G401.6 (cell line): ENCODE results near the gene HLCS.
A peak's percentile ranks its signal among the peaks of the same experiment; 100 is the strongest.

Experiments
- FAIRE-seq: peaks from 2 replicates; lab custom pipeline; 2012; peaks lifted over from hg19 to GRCh38; lab: Jason Lieb, UNC

The HLCS gene

DNA sequence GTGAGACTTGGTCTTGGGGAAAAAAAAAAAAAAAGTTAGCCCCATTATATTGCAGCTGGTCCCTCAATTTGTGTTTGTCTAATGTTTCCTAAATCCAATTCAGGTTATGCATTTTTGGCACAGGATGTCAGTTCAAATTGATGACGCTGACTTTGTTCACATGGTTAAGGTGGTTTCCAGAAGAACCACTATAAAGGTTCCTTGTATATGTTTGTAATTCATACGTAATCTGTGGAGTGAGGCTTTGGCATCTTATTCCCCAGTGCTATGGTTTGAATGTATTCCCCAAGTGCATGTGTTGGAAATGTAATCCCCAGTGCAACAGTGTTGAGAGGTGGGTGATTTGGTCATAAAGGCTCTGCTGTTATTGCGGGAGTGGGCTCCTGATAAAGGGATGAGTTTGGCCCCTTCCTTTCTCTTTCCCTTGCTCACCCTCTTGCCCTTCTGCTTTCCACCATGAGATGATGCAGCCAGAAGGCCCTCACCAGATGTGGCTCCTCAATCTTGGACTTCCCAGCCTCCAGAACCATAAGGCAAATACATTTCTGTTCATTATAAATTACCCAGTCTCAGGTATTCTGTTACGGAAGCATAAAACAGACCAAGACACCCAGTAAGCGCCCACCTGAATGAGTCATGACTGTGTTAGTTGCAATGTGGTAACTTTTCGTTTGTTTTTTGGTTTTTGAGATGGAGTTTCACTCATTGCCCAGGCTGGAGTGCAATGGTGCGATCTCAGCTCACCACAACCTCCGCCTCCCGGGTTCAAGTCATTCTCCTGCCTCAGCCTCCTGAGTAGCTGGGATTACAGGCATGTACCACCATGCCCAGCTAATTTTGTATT, 19.5 kb upstream of the HLCS start:
- no peak for FAIRE-seq

DNA sequence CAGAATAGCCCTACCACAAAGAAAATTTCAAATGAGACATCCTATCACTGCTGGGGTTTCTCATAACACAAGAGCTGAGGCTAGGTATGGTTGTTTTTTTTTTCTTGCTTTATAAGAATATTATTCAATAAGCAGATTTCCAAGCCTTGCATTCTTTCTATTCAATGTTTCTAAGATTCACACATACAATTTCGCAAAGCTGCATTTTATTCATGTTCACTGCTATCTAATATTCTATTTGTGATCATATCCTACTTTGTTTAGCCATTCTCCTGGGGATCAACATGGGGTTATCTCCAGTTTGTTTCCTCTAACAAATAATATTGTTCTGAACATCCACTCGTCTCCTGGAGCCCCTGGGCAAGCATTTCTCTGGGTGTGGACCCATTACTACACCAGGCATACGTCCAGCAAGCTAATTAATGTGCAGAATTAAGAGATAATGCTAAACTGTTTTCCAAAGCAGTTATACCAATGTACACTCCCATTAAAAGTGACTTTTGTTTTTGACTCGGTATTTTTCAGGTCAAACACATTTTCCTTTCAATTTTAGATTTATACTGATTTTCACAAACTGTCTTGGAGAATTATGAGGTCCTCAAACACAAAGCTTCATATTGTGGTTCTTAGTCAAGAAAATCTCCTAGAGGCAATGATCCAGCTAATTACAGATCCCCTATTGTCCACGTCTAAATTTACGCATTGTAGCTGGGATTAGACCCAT, 15.7 kb upstream of the HLCS start:
- no peak for FAIRE-seq

DNA sequence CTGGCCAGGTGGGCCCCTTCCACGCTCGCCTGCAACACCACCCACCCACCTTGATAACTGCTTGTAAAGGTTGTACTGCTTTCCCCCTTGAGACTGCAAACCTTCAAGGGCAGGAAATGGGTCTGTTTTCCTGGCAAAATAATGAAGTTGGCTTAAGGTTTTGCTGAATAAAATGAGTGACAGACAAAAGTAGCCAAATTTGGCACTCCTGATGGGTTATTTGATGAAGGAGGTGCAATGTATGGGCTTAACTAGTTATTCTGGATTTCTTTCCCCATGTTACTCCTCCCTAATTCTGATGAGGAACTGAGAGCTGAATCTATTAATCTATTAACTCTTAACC, 14.6 kb upstream of the HLCS start:
- no peak for FAIRE-seq

DNA sequence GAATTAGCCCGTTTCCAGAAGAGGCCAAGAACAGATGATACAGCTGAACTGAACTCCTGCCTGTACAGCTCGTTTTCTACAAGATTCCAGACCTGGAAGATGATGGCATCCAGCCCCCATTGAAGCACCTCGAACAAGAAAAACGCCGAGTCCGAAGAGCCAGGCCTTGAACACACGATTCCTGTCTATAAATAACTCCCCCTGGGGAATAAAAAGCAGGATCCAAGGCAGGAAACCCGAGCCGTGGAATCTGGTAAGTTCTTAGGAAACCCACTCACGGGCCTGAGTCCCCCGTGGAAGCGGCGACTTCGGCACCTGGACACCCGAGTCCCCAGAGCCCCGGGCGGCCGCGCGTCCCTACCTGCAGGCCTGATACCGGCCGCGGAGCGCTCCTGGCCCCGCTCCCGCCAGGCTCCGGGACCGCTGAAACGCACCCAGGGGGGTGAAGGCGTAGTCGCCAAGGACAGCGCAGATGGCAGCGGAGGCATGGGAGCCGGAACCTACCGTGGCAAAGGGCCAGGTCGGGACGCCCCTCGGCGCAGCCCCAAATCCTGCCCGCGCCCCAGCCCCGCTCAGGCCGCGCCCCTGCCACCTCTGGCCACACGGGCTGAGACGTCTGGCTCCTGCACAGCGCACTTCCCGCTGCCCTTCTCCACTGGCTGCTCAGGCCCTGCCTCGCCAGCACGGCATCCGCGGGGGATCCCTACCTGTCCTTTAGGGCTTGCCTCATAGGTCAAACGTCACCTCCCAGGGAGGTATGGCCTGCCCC, 14.0 kb upstream of the HLCS start:
- no peak for FAIRE-seq

DNA sequence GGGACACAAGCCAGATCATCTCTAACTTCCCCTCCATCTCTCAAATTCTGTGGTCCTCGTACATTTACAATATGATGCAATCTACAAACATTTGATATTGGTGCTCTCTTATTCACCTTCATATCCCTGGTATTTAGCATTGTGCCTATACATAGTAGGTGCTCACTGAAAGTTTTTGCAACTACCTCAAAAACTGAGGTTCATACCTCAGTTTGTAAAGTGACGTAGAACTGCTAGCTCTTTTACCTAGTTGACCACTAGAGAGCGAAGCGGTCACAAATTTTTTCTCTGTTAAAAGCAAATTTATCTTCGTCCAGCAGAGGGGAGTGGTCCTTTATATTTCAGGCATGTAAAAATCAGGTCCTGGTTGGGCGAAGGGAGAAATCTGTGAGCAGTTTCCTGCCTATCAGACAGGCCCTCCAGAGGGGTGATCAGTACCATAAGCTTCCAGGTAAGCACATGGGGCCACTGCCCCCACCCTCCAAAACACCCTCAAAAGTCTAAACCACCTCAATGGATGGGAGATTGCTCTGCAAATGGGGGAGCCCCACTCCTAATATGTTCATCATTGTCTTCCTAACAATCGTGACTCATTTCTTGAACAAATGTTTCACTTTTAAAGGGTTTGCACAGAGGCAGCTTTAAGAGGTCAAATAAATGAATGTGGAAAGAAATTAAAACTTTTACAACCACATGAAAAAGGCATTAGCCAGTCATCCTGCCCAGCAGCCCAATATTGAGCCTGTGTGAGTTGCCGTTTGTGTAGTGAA, 10.6 kb upstream of the HLCS start:
- peak; percentile 95 for FAIRE-seq

DNA sequence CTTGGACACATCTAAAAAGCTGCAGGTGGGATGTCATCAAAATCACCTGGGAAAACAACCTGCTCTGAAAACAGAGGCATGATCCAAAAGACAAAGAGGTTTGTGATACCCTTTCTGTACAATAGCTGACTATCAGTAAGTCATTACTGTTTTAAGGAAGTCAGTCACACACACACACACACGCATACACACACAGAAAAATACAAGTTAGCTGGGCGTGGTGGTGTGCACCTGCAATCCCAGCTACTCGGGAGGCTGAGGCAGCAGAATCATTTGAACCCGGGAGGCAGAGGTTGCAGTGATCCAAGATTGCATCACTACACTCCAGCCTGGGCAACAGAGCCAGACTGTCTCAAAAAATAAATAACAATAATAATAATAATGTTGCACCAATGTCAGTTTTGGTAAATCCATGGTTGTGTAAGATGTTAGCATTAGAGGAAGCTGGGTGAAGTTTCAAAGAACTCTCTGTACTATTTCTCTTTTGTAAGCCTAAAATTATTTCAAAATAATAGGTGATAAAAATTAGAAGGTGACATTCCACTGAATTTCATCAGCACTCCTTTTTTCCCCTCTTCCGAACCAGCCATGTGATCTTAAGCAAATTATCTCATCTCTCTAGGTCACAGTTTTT, 9.9 kb upstream of the HLCS start:
- FAIRE-seq: no peak

DNA sequence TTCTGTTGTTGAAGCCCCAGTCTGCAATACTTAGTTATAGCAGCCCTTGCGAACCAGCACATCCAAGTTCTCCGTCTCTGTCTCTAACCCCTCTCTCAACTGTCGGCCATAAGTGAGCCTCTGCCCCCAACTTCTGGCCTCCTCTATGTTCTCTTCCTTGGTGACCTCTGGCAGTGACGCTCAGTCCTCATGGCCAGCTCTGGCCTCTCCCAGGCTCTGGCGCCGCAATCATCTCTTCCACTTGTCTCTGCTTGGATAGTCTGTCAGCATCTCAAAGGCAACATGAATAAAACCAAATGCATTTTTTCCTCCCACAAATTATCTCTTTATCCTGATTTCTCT, 8.4 kb upstream of the HLCS start:
- FAIRE-seq: no peak

DNA sequence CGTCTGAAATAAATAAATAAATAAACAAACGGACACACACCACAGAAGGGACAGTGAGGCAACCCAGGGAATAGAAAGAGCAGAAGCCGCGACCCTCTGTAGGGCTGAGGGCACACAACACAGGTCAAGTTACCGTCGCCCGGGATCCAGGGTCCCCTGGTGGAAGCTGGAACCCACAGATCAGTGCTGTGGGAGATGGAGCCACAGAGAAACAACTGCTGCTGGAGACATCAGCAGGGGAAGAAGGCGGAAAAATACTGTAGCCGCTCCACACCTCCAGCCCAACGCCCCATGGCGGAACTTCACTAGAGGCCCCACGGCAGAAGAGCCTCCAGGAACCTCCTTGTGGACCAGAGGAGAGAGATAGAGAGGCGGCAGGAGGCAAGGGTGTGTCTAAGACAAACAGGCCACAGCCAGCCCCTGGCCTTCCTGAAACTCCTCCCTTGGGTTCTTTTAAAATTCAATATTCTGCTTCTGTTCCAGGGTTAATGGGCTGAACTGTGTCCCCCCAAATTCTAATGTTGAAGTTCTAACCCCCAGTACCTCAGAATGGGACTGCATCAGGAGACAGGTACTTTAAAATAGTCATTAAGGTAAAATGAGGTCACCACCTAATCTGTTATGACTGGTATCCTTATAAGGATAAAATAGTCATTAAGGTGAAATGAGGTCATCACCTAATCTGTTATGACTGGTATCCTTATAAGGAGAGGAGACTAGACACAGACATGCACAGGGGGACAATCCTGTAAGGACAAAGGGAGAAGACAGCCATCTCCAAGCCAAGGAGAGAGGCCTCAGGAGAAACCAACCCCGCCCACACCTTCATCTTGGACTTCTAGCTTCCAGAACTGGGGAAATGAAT, 7.7 kb upstream of the HLCS start:
- FAIRE-seq: no peak

DNA sequence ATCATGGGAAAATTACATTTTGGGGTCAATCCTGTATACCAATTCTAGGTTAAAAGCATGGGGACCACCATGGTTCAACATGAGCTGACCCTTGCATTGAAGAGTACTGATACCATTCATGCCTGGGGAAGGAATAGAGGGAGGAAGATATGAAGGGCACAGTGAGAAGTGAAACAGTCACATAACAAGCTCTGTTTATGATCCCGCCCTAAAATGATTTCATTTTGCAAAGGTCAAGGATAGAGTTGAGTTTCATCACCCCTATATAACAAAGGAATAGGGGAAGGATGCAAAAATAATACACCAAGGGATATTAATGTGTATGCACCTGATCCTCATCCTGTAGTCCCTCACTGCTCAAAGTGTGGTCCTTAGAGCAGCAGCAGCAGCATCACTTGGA, 2.5 kb upstream of the HLCS start:
- FAIRE-seq: no peak

DNA sequence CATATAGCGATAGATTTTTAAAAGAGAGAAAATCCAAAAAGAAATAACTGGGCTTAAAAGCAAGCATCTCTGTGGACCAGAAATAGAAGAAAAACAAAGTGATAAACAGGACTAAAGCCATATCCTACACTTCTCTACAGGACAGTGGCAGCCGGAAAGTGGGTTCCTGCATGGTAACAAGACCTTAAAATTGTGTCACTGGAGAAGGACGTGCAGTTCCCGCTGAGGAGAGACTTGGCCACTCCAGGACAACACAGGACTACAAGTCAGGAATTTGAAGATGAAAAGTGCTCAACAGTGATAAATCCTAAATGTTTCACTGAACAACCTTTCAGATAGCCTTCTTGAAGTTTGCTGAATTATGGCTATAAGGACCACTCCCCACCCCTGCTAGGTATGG, 1.9 kb upstream of the HLCS start:
- FAIRE-seq: no peak

DNA sequence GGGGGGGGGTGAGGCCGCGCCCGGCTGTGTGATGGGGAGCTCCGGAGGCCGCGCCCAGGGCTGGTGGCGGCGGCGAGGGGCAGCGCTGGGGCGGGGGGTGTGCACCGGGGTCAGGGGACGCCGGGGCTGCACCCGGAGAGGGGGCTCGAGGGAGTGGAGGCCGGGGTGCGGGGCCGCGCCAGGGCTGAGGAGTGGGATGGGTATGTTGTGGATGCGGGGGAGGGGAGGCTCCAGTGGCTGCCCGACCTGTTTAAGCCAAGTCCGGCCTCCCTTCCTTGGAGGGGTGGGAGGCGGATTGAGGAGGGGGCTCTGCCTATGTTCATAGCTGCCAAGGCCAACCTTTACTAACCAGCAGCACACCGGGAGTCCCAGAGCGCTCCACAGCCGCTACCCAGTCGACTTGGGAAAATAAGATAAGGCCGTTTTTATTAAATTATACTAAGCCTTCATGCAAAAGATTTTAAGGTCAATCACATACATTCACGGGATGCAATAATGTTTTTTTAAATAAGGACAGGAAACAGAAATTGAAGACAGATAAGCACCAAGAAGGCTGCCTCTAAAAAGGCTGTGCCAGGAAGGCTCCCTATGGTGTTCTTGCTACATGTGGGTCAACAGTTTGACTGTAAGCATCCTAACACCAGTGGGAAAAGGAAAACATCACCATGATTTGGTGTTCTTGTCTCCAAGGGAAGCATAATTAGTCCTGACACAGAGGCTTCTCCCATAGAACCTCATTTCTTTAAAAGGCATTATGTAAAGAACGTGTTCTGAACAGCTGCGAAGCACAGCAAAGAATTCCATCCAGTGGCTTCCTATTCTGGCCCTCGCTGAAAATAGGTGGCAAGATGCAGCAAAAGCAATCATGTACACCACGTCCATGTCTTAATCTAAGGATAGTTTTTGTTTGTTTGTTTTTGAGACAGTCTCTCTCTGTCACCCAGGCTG, 626 bp upstream of the HLCS start:
- no peak for FAIRE-seq

DNA sequence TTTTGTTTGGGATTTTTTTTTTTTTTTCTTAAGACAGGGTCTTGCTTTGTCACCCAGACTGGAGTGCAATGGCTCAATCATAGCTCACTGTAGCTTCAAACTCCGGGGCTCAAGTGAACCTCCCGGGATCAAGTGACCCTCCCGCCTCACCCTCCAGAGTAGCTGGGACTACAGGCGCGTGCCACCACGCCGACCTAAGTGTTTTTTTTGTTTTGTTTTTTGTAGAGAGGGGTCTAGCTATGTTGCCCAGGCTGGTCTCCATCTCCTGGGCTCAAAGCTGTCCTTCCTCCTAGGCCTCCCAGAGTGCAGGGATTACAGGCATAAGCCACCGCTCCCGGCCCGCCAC, 776 bp downstream of the HLCS start:
- no peak for FAIRE-seq

DNA sequence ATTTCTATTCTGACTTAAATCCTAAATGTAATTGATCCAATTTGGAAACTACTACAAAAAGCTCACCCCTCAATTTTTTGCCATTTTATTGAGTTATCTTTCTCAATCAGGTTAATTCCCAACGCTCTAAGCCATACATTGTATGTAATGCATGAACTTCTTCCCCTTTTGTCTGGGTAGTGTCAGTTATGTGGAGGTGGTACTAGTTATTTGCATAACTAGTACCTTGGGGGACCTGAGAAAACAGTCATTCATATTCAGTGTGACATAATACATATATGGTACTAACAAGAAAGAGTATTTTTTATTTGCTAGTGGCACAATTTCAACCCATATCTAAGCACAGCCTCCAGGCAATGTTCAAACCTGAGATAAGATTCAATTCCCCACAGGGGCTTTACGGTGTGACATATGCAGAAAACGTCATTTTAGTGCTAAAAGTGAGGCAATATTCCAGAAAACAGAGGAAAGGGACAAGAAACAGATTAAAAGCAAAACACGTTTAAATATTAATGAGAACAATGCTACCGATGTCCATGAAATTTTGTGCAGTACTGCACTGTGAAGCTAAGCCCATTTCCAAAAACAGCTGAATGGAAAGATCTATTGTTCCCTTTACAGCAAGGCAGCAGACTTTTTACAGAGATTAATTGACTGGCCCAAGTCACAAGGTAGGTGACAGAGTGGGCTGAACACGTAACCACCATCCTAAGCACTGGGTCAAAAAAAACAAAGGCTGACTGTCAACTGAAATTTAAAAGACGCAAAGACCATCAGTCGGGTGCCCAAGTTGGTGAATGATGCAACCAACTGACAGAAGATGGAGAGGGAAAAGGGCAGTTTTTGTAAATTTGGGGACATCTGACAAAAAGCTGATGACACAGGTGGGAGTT, 1.4 kb downstream of the HLCS start:
- no peak for FAIRE-seq

DNA sequence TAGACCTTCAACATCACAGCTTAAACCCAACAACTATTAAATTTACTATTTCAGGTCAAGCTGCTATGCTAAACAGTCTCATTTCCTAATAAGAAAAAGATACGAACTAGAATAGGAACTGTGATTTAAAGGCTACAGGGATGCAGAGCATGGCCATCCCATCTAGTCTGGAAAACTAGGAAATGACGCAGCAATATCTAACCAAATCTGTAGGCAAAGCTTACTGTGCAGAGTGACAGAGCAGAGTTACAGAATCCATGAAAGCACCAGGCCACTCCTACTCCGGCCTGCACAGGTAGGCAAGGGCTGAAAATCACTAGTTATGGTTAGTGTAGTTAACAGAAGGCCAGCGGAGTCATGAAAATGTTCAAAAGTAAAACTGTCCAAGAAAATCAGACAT, 2.1 kb downstream of the HLCS start:
- FAIRE-seq: no peak

DNA sequence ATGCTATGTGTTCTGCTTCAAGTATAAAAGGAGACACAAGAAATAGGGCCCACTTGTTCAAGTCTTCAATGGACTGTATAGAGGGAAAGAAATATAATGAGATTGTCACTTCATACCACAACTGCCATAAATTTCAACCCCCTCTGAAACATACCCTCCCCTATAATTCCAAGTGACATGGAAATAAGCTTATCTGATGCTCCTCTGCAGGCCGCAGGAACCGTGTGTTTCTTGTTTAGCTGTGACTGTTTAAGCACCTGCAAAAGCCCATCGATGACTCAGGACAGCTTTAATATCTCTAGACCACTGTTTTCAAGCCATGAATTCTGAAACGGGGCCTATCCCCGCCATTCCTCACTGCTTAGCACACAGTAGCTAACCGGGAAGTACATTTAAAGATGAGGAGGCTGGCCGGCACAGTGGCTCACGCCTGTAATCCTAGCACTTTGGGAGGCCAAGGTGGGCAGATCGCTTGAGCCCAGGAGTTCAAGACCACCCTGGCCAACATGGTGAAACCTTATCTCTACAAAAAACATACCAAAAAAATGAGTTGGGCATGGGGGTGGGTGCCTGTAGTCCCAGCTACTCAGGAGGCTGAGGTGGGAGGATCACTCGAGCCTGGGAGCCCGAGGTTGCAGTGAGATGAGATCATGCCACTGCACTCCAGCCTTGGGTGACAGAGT, 4.2 kb downstream of the HLCS start:
- FAIRE-seq: no peak

DNA sequence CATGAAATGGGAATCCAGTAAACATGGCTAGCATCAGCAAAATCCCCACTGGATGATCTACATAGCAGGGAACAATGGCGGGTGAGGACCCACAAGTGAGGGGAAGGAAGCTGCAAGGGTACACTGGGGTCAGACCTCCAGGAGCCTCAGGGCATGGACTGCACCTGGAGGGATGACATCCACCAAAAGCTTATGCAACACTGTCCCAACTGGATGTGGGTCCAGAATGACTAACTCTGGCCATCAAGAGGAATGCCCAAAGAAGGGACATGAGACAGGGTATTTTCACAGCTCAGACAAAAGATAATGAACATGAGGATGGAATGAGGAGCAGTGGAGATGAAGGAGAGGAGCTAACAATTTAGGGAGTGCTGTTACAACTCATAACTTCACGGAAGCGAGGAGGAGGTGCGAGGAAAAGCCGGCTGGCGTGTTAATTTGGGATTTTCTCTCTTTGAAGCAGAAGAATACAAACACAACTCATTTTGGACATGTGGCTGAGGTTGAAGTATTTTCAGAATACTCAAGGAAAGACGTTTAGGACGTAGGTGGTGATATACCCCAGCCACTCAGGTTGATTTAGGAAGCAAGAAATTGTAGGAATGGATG, 5.7 kb downstream of the HLCS start:
- no peak for FAIRE-seq

DNA sequence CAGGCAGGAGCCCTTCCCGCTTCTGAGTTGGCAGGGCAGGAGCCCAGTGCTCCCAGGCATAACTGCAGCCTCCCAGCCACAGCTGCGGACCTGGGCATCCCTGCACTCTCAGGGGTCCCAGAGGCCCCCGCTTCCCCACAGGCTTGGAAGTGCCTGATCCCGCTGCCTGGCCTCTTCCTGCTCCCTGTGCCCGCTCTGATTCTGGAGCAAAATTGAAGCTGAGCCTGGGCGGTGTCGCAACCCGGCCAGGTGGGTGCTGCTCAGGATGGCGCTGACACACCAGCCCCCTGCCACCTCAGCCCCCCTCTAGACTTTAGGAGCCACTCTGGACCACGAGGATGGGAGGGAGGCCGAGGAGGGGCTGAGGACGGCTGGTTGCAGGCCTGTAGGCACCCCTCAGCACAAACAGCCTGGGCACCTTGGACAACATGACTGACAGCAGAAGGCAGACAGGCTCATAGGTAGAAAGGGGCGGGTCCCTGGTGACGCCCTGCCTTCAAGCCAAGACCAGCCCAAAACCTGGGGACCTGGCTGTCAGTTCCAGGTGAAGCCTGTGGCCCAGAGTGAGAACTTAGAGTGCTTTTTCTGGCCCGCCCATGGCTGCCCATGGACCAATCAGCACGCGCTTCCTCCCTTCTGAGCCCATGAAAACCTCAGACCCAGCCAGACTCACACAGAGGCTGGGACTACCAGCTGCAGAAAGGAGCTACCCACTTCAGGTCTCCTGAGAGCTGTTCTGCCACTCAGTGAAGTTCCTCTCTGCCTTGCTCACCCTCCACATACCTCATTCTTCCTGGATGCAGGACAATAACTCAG, 7.2 kb downstream of the HLCS start:
- FAIRE-seq: no peak
